AG04450 (cell line): ENCODE data around the gene FADS1. TPM values are rescaled to one million over a fixed set of nuclear protein-coding genes. Genes with fewer than 3 reads are reported as not detected.

Experiments used
- CTCF ChIA-PET: fragments of 300-600, 350-600 bp; formaldehyde crosslinking; extraction: SDS; loops from one replicate; lab custom pipeline; 2022; ENCODE audit warnings: antibody characterized with exemption, inconsistent platforms; lab: Charles Lee
- POLR2A ChIA-PET: fragments of 350-600 bp; formaldehyde crosslinking; extraction: SDS; loops from one replicate; lab custom pipeline; 2021; ENCODE audit warnings: antibody characterized with exemption, inconsistent platforms; lab: Yijun Ruan, JAX
- DNase-seq: peaks from one replicate; pipeline ENCODE4 v3.0.0-alpha.2; 2011; ENCODE audit warnings: low read depth, low spot score
- H3K27ac ChIP-seq: one replicate; pipeline ENCODE4 v1.5.1; 2012; ENCODE audit warnings: low read depth, low read length, control low read depth
- H3K27me3 ChIP-seq: one replicate; pipeline ENCODE4 v1.6.0; 2012; ENCODE audit warnings: low read length; ENCODE audit not compliant: control insufficient read depth, insufficient read depth
- H3K4me3 ChIP-seq: 2 replicates; pipeline ENCODE4 v1.5.1; 2011; ENCODE audit warnings: mild to moderate bottlenecking, low read depth, low read length, control low read depth
- H3K9me3 ChIP-seq: 2 replicates; pipeline ENCODE4 v1.5.1; 2012; ENCODE audit warnings: low read length; ENCODE audit not compliant: control insufficient read depth, insufficient read depth
- CTCF ChIP-seq: IDR thresholded peaks from 2 replicates; pipeline ENCODE4 v1.5.1; 2011; ENCODE audit warnings: low read depth, low read length, control low read depth, inconsistent platforms
- polyA plus RNA-seq: library from polyadenylated mRNA; depleted of rRNA; stranded (reverse); fragments of >200 nt; gene quantifications from 2 replicates; pipeline ENCODE4 v1.2.3, GENCODE V29; 2011

The FADS1 gene
- polyA plus RNA-seq, 1 experiment = 50.4 TPM

DNA sequence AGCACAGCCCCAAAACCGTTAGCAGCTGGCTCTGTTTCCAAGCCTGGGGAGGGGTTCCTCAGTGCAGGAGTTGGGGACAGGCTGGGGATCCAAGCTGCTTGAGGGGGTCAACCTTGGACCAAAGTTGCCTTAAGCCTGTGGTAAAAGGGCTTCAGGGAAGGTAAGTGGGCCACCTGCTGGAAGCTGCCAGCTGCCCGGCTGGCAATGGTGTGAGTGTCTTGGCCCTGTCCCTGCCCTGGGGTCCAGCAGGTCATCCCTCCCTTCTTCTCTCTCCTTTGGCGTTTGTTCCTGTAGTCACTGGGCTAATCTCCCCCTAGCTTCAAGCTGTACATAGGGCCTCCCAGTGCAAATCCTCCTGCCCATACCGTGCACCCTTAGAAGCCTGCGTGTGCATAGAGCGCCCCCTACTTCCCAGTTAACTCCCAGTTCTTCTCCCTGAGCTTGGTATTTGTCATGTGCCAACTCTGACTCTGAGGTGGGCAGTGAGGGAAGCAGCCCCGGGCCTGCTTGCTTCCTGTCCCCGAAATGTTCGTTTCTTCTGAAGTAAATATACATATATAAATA, 28.8 kb downstream of the FADS1 start:
- Histone ChIP-seq H3K27ac (no peak overlapping the region), H3K9me3 (no peaks in the 10 kb centered on the region; the same call in 1 of the 2 replicates), H3K4me3 (no peak overlapping the region), H3K27me3 (no peaks in the 10 kb centered on the region)
- TF ChIP-seq CTCF = peak; percentile 61
- POLR2A ChIA-PET = no interaction called here
- CTCF ChIA-PET = interaction anchor here (0.5 to 3.5 kb wide), 9 partner anchors 9 to 336 kb away, joined by 3 to 29 read pairs (median 3); partner anchors contain the start of genes BEST1 and MYRF
- DNase-seq = peak; percentile 3

DNA sequence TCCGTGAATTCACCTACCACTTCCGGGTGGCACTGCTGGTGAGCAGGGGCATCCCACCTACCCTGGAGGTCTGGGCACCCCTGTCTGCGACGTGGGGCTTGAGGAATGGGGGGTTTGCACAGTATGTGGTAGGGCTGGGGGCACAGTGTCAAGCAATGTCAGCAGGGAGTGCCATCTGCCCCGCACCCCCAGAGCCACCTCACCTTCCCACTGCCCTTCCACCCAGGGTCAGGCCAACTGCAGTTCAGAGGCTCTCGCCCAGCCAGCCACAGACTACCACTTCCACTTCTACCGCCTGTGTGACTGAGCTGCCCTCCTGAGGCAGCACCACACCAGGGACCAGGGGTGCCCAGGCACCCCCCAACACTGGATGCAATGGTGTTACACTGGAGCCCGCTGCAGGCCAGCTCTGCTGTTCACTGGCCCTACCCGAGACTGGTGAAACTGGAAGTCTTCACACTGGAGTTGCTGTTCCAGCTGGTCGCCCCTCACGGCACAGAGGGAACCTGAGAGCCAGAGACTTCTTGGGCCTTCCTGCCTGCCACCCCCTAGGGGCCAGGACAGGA, 30.9 kb downstream of the FADS1 start:
- no peak overlapping the region for H3K27ac ChIP-seq
- no peaks in the 10 kb centered on the region for H3K27me3 ChIP-seq
- DNase-seq = no peak
- ChIA-PET POLR2A (no interaction called here), CTCF (interaction anchor here (3.5 kb wide), 1 partner anchor 11 kb away, joined by 24 read pairs; no protein-coding TSS in a partner anchor)
- H3K4me3 ChIP-seq = no peak overlapping the region
- no peaks in the 10 kb centered on the region for H3K9me3 ChIP-seq
- TF ChIP-seq CTCF = no peak

DNA sequence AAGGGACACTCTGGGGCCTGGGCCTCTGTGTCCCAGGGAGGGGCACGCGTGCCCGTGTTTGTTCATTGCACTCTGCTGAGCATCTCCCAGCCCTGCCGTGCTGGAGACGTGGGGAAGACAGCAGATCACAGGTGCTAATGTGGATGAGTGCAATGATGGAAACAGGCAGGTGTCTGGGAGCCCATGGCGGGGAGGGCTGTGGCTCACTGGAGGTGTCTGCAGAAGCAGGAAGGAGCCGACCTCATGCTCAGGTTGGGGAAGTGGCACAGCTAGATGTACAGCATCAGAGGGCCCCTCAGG, 32.3 kb downstream of the FADS1 start:
- POLR2A ChIA-PET = interaction anchor here (1.0 kb wide), 1 partner anchor 10 kb away, joined by 8 read pairs; no protein-coding TSS in a partner anchor
- no peaks in the 10 kb centered on the region for H3K9me3 ChIP-seq
- H3K27me3 ChIP-seq = no peaks in the 10 kb centered on the region
- TF ChIP-seq CTCF = no peak
- no peak overlapping the region for H3K27ac ChIP-seq
- CTCF ChIA-PET = interaction anchor here (0.6 kb wide), 1 partner anchor 147 kb away, joined by 3 read pairs; no protein-coding TSS in a partner anchor
- H3K4me3 ChIP-seq = no peak overlapping the region
- DNase-seq = no peak

DNA sequence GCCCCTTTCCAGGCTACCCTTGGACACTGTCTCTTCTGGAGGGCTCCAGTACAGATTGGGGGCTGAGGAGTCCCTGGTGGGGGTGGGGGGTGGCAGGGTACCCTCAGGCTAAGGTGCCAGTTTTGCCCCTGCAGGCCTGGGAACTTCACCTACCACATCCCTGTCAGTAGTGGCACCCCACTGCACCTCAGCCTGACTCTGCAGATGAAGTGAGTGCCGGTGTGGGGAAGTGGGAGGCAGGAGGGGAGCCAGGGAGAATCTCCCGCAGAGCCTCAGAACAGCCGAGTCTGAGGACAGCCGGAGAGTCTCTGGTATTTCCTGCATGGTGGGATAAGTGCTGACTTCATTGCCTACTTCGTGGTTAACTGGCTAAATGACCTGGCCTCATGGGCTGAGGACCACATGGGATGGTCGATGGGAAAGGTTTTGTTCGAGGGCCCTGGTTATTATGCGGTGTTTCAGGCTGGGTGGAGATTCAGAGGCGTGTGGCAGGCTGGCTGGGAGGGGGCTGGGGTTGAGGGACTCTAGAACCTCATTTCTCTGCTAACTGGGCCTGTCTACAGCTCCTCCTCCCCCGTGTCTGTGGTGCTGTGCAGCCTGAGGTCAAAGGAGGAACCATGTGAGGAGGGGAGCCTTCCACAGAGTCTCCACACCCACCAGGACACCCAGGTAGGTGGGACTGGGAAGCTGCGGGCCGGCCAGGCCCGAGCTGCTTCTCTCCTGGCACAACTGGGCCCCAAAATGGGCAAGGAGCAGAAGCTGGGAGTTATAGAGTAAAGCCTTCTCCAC, 32.9 kb downstream of the FADS1 start:
- ChIA-PET CTCF (interaction anchor here (0.6 kb wide), 1 partner anchor 146 kb away, joined by 3 read pairs; no protein-coding TSS in a partner anchor), POLR2A (interaction anchor here (1.0 kb wide), 1 partner anchor 10 kb away, joined by 8 read pairs; no protein-coding TSS in a partner anchor)
- no peak for DNase-seq
- Histone ChIP-seq H3K4me3 (no peak overlapping the region), H3K27ac (peak overlapping the region; percentile 11), H3K9me3 (no peaks in the 10 kb centered on the region), H3K27me3 (no peaks in the 10 kb centered on the region)
- TF ChIP-seq CTCF = no peak

DNA sequence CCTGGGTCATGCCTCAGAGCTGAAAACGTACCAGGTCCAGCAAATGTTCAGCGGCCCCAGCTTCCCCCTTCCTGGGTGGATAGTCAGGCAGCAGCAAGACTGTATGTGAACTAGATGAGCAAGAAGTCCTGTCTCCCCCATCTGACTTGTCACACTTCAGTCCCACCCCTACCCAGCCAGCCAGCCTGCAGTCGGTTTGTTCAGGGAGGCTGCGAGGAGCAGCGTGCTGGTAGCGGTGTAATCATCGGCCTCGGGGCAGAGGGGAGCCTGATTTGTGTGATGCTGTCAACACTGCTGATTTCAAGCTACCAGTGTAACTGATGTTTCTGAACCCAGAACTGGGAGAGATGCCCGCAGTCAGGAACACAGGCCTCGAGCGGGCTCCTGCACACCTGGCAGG, 34.0 kb downstream of the FADS1 start:
- no peaks in the 10 kb centered on the region for H3K27me3 ChIP-seq
- no peak for TF ChIP-seq CTCF
- DNase-seq = no peak
- POLR2A ChIA-PET = no interaction called here
- CTCF ChIA-PET = interaction anchor here (0.6 to 1.4 kb wide), 3 partner anchors 14 to 165 kb away, joined by 3 to 4 read pairs (median 4); no protein-coding TSS in a partner anchor
- no peak overlapping the region for H3K27ac ChIP-seq
- no peak overlapping the region for H3K4me3 ChIP-seq
- H3K9me3 ChIP-seq = no peaks in the 10 kb centered on the region
